Left forelimb (tissue), 1 donor: Measurements from ENCODE around the gene ARFRP1.
"Not testable (repeated sequence)": the region's sequence is repeated elsewhere in the genome, so short reads cannot be mapped to it uniquely, and the experiment has no call there.

Source experiments
- DNase-seq: peaks from one replicate; pipeline ENCODE4 v3.0.0-alpha.2; 2018; ENCODE audit warnings: low spot score

Gene ARFRP1

DNA sequence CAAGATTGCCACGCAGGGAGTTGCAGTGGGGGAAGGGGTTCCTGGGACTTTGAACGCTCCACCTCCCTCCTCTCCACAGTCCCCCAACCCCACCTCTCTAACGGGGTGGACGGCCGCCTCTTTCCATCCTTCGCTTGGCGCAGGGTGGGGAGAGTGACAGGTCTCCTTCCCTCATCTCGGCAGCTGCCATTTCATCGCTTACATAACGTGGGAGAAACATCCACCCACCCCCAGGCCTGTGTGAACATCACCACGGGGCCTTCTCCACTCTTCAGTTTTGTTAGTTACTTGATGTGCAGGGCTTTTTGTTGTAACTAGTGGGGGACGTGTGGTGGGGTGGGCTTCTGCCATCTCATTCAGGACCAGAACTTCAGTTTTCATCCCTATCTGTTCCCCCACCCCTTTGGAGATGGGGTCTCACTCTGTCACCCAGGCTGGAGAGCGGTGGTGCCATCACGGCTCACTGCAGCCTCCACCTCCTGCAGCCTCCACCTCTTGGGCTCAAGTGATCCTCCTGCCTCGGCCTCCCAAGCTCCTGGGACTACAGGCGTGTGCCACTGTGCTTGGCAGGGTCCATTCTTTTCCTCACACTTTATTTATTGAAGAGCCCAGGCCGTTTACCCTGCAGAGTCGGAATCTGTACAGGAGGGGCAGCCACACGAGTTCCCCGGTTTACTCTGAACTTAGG, 32.0 kb downstream of the ARFRP1 start:
- no peak for DNase-seq

DNA sequence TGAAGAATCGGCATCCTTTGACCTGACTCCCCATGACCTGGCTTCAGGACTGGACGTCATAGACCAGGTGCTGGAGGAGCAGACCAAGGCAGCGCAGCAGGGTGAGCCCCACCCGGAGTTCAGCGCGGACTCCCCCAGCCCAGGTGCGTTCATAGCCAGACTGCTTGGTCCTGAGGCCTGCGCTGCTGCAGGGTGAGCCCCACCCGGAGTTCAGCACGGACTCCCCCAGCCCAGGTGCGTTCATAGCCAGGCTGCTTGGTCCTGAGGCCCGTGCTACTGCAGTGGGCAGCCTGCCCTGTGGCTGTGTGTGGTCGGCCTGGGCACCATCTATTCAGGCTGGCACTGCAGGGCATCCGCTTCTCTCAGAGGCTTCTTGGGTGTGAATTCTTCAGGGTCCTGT, 33.8 kb downstream of the ARFRP1 start:
- no peak for DNase-seq

DNA sequence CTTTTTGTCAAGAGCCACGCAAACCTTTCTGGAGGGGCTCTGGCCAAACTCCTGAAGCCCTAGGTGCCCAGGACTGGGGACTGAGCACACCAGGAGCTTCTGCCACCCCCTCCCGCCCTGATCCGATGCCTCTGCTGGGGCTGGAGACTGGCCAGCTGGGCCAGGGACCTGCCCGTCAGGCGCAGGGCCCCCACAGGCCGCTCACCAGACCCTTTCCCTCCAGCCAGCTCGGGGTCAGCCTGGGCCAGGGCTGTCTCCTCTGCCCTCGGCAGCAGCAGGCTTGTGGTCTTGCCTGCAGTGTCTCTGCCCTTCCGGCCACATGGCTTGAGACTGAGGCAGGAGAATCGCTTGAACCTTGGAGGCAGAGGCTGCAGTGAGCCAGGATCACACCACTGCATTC, 35.1 kb downstream of the ARFRP1 start:
- no peak for DNase-seq

DNA sequence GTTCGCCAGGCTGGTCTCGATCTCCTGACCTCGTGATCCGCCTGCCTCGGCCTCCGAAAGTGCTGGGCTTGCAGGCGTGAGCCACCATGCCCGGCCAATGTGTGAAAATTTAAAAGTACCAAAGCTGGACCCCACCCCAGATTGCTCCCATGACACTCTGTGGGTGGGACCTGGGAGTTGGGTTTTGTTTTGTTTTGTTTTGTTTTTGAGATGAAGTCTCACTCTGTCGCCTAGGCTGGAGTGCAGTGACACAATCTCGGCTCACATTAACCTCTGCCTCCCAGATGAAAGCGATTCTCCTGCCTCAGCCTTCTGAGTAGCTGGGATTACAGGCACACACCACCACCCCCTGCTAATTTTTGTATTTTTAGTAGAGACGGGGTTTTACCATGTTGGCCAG, 36.1 kb downstream of the ARFRP1 start:
- not testable (repeated sequence) for DNase-seq

DNA sequence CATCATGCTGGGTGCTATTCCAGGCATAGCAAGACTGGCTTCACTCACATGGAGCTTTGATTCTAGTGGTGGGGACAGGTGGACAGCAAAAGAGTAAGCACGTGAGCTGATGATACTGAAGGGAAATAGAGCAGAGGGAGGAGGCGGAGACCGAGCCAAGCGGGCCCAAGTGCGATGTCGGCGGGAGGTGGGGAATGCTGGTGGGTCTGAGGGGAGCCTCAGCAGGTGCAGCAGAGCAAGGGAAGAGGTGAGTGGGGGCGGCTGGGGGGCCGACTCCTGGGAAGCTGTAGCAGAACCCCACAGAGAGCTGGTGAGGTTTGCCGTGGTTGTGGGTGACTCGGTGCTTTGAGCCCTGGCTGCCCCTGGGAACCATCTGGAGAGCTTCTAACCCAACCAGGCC, 39.4 kb downstream of the ARFRP1 start:
- no peak for DNase-seq

DNA sequence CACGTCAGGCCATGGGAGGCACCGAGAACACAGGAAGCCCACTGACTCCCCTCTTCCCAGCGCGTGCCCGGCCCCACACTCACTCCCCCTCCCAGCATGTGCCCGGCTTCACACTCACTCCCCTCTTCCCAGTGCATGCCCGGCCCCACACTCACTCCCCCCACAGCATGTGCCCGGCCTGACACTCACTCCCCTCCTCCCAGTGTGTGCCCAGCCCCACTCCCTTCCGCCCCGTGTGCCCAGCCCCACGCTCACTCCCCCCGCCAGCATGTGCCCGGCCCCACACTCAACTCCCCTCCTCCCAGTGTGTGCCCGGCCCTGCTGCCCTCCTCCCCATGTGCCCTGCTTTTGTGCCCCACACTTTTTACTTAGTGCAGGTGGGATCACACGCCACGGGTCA, 39.9 kb downstream of the ARFRP1 start:
- DNase-seq, result no peak

DNA sequence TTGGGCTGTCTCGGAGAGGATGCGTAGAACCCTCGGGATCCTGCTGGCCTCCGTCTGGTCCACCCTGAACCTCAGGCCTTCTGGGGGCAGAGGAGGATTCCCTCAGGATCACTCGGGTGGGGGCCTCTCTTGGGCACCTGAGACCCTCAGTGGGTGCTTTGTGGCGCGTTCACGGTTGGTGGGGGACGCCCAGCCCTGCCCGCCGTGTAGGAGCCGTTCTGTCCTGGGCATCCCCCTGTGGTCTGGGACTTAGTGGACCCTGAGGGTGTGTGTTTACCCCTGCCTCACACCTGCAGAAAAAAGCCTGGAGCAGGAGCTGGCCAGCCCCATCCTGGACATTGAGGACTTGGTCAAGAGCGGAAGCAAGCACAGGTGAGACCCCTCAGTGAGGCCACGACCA, 42.1 kb downstream of the ARFRP1 start:
- no peak for DNase-seq

DNA sequence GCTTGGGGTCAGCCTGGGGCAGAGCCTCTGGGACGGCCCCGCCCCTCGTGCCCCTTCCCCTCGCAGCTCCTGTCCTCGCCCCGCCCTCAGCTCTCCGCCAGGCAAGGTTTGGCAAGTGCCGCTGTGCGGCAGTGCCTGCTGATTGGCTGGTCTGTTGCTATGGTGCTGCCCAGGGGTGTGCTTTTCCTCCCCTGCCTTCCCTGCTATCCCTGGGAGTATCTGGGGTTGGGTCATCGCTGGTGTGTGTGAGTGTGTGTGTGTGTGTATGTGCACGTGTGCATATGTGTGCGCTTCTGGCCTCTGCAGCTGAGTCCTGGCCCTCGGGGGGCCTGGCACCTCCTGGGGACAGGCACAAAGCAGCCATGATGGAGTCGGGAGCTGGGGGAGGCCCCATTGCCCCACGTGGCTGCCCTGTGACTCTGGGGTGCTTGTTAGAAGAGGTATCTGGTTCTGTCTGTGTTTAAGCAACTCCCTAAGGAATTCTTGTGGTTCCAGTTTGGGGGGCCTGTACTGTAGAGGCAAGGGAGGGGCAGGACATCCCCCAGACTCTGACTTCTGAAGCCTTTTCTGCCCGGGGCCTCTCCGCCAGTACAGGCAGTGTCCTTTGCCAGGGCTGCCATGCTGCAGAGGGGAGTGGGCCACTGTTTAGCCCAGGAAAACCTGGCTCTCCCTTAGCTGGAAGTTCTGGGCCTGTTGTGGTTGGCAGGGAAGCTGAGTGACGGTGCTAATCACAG, 42.7 kb downstream of the ARFRP1 start:
- DNase-seq, result no peak

DNA sequence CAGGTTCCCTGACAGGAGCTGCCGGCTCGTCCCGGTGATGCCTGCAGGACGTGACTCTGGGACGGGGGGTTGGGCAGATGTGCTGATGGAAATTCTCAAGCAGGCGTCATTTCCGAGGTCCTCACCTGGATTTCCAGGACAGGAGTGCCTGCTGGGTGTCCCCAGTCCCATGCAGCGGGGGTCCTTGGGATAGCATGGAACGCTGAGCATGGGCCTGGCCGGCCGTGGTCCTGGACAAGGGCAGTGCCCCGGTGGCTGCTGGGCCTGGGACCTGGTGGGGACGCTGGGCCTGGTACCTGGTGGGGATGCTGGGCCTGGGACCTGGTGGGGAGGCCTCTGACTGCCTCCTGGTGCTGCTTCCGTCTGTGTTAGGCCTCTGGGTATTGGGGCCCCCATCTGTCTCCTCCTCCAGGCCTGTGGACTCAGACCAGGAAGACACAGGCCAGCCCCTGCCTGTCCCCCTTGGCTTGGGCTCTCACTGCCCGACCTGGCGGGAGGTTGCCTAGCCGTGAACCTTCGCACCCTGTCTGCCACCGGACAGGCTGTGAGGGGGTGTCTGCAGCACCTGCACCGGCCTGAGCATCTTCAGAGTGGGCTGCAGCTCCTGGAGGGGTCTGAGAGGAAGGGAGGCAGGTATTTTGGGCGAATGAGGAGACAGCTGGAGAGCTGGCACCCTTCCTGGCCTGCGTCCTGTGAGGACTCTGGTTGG, 43.5 kb downstream of the ARFRP1 start:
- DNase-seq, result no peak

DNA sequence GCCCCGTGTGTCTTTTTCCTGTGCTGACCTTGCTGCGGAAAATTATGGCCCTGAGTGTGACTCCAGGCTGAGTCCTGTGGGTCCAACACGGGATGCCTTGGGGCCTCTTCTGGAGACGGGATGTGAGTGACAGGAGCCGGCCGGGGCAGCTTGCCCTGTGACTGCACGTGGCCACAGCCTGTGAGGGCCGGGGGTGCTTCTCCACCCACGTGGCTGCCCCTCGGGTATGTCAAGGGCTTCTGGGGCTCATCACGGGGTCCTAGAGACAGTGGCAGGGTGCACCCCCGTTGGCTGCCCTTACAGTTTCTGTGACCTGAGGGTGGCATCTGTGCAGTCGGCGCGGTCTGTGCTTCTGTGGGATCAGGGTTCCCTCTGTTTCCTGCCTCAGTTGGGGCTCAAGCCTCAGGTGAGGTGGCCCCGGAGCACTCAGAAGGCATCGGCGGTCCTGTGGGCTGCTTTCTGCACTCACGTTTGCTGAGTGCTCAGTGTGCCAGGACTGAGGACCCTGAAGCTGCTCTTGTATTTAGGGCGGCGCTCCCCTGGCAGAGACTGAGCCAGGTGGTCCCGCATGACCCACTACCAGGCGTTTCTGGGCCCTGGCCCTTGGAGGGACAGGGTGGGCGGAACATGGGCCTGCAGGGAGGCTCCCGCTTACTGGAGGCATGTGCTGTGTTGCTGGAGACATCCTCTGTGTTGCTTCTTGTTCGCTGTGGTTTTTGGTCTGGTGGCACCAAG, 44.3 kb downstream of the ARFRP1 start:
- DNase-seq, result no peak

DNA sequence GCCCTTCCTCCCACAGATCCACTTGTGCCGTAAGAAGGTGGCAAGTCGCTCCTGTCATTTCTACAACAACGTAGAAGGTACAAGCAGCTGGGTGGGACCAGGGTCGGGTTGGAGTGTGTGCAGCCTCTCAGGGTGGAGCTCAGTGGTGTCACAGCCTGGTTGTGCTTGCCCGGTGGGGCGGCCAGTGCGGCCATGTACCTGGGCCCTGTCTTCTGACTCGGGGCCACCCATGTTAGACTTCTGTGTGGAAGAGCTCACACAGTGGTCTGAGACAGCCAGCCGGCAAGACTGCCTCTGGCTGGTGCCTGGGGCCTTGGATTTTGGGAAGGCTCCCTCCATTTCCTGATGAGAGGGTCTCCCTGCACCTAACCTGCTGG, 45.0 kb downstream of the ARFRP1 start:
- no peak for DNase-seq

DNA sequence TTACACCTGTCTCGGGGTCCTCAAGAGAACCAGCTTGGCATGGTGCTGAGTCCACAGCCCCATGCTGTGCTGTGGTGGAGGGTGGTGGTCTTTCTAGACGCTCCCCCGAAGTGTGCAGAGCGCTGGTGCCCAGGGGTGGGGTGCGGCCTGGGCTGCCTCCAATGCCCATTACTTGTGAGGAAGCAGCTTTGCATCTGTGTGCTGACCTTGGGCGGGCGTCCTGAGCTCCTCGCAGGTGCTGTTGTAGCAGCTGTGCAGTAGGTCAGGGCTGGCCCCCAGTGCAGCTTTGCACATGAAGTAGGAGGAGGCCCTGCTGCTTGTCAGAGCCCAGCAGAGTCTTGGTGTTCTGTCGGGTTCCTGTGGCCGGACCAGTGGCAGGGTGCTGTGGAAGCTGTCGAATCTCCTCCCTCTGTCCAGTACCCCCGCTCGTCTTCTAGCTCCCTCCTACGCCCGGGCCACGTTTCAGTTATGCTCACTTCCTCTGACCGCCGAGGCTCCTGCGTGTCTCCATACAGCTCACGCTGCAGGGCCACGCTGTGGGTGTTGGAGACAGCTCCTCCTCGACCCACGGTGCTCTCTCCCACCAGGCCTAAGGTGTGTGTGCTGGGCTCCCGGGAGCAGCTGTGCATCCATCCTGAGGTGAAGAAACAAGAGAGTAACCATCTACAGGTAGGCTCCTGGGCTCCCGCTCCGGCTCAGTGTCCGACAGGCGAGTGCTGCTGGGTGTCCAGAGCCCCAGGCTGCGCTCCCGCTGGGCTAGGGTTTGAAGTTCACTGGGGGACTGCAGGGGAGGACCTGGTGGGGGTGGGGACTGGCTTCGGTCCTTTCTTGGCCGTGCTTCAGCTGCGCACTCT, 45.6 kb downstream of the ARFRP1 start:
- DNase-seq, result no peak

DNA sequence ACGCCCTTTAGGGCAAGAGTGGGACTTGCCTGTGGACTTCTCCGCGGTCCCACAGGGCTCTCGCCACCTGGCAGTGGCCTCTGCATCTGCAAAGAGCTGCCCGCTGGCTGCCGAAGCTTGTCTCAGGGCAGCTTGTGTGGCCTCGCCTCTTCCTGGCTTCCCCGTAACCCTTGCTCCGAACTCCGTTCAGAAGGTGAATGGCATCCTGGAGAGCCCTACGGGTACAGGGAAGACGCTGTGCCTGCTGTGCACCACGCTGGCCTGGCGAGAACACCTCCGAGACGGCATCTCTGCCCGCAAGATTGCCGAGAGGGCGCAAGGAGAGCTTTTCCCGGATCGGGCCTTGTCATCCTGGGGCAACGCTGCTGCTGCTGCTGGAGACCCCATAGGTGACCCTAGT, 46.7 kb downstream of the ARFRP1 start:
- no peak for DNase-seq

DNA sequence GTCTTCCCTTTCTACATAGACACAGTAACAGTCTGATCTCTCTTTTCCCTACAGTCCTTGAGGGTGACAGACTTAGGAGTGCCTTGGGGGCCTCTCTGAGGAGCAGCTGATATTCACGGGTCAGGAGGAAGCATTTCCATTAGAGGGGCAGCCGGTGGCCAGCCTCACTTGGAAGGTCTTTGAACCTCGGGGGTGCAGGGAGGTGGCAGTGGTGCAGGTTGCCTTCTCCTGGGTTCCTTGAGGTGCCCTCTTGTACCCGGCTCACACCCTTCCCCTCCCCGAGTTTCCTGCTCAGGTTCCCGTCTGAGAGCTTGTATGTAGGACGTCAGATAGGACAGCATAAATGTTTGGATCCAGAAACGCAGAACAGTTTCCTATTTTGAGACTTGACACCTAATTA, 47.2 kb downstream of the ARFRP1 start:
- DNase-seq, result no peak

DNA sequence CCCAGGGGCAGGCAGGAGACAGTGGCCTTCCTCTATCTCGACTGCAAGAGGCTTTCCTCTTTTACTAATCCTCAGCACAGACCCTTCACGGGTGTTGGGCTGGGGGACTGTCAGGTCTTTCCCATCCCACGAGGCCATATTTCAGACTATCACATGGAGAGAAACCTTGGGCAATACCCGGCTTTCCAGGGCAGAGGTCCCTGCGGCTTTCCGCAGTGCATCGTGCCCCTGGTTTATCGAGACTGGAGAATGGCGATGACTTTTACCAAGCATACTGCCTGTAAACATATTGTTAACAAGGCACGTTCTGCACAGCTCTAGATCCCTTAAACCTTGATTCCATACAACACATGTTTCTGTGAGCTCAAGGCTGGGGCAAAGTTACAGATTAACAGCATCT, 47.6 kb downstream of the ARFRP1 start:
- not testable (repeated sequence) for DNase-seq

DNA sequence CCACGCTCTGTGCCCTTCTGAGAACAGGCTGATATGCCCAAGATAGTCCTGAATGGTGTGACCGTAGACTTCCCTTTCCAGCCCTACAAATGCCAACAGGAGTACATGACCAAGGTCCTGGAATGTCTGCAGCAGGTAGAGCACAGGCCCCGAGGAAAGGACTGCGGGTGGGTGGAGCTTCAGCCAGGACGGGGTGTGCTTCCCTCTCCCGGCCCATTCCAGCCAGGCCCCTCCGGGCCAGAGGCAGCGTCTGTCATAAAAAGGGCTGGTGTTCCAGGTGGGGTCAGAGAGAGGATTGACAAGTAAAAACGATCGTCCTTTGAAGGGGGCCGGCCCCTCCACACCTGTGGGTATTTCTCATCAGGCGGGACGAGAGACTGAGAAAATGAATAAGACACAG, 48.4 kb downstream of the ARFRP1 start:
- no peak for DNase-seq

DNA sequence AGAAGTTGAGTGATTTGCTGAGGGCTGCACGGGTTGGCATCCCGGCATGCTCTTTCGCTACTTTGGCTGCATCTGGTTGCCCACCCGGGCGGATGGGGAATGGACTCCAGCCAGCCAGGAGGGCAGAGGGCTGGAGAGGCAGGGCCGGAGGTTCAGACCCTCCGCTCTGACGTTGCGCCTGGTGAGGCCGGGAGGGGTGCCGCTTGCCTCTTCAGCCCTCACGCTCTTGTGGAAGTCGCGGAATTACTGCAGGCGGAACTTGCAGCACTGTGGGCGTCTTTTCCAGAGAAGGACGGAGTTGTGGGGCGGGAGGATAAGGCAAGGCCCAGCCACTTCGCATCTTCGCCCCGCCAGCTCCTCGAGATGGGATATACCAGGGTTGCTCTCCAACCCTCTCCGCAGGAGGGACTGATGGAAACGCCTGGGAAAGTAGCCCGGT, 49.0 kb downstream of the ARFRP1 start:
- no peak for DNase-seq

DNA sequence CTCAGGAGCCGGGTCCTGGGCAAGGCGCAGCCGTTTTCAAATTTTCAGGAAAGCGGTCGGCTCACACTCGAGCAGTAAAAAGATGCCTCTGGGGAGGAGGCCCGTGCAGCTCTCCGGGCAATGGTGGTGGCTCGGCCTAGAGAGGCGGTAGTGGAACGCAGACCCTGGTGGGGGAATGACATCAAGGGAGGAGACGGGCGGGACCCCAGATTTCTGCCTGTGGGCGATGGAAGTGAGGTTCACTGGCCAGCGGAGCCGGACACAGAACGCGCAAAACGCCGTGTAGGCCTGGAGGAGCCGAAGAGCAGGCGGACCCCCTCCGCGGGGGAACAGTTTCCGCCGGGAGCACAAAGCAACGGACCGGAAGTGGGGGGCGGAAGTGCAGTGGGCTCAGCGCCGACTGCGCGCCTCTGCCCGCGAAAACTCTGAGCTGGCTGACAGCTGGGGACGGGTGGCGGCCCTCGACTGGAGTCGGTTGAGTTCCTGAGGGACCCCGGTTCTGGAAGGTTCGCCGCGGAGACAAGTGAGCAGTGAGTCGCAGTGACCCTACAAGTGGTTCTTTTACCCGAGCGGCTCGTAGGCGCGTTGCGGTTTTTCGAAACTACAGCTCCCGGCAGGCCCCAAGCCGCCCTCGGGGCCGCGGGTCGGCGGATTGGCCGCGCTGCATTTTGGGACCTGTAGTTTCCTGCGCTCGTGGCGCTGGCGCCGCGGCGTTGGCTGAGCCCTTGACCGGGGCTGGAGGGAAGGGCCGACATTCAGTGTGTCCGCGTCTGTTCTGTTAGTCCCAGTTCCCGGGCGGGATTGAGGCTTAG, 49.6 kb downstream of the ARFRP1 start, which contains the start of gene RTEL1:
Gene RTEL1, plus strand, starts transcription at position 376 of the 812 bp plus-strand sequence. CDS start 1,091 bp downstream, outside the sequence.
- peak; percentile 96 for DNase-seq

DNA sequence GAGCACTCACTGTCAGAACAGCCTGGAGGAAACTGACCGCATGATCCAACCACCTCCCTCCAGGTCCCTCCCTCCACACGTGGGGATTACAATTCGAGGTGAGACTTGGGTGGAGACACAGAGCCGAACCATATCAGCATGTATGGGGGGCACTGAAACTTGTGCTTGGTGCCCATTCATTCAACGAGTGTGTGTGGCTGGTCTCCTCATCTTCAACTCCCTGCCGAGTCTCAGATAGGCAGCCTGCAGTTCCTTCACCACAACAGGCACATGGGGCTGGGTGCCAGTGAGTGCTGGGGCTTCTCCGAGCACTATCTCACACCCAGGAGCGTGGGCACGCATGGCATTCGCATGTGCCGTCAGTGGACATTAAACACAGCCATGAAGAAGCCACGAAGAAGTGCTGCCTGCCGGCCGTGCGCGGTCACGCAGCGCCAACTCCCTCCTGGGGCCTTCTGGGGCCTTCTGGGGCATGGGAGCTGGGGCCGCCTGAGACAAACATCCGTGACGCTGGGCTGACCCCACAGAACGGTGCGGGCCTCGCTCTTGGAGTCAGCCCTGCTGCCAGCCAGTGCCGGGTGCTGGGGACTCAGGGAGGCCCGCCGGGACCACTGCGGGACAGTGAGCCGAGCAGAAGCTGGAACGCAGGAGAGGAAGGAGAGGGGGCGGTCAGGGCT, 50.4 kb downstream of the ARFRP1 start:
- no peak for DNase-seq

DNA sequence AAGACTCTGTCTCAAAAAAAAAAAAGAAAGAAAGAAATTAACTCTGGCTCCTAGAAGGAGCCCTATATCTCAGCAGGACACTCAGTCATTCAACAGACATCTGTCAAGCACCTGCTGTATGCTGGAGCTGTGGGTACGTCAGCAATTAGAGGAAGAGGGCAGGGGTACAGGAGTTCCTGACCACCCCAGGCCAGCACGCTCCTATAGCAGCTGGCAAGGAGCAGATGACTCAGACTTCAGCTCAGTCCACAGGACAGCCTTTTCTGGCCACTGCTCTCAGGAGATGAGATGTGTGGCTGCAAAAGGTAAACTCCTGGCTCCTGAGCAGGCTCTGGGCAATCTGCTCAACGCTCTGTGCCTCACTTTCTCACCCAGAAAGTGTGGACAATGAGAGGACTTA, 51.3 kb downstream of the ARFRP1 start:
- DNase-seq, result no peak
